Measurements from ENCODE around the gene C16orf95. TPM values are rescaled to one million over a fixed set of nuclear protein-coding genes. Genes with fewer than 3 reads are reported as not detected.
"Not testable (repeated sequence)": the region's sequence is repeated elsewhere in the genome, so short reads cannot be mapped to it uniquely, and the experiment has no call there.

C16orf95 gene
- total and polyA plus RNA-seq, 5 experiments from 2014 or later = 1.5 to 4.9 (median 2.6) TPM

DNA sequence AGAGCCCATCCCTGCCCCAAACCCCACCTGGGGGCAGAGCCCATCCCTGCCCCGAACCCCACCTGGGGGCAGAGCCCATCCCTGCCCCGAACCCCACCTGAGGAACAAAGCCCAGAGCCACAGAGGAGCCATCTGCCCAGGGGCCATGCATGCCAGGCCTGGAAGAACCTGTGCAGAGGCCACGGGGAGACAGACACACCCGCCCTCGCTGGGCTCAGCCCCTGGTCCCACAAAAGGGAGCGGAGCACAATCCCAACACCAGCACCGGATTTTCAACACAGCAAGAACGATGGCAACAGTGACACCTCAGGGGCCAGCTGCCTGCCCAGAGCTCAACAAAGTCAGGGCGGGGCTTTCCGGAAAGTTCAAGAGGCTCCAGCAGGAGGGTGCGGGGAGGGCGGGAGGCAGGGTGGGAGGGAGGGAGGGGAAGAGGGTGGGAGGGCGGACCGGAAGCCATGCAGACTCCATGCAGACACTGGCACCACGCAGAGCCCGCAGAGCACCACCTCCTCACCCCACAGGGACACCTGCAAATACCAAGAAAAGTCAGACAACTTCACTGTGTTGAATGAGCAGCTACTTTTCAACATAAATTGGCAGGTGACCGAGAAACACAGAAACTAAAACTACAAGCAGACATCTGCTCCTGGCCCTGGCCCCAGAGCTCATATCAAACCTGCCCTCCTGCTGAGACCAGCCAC, 27.9 kb upstream of the C16orf95 start:
- H3K27me3 Mint-ChIP-seq = no peaks in the 10 kb centered on the region
- DNase-seq = peak in 8 of 10 donors; percentile 27 to 75 (median 42)
- ATAC-seq = peak; percentile 85 to 89
- H3K4me1 Mint-ChIP-seq = peaks cover 20 to 54% (median 32%) of the 10 kb centered on the region in 4 donors
- peaks cover 0 to 59% (median 7%) of the 10 kb centered on the region in 3 donors for H3K36me3 Mint-ChIP-seq
- H3K27ac Mint-ChIP-seq = peak overlapping the region in 9 of 10 donors; percentile 63 to 98 (median 94)
- no peaks in the 10 kb centered on the region for H3K9me3 Mint-ChIP-seq
- POLR2A ChIA-PET = interaction anchor here (1.2 to 2.7 kb wide), 4 partner anchors 10 to 39 kb away, joined by 3 to 14 read pairs (median 6); partner anchors contain the start of genes C16orf95 and FBXO31
- H3K4me3 Mint-ChIP-seq = peak overlapping the region; percentile 64 to 83 (median 74)

DNA sequence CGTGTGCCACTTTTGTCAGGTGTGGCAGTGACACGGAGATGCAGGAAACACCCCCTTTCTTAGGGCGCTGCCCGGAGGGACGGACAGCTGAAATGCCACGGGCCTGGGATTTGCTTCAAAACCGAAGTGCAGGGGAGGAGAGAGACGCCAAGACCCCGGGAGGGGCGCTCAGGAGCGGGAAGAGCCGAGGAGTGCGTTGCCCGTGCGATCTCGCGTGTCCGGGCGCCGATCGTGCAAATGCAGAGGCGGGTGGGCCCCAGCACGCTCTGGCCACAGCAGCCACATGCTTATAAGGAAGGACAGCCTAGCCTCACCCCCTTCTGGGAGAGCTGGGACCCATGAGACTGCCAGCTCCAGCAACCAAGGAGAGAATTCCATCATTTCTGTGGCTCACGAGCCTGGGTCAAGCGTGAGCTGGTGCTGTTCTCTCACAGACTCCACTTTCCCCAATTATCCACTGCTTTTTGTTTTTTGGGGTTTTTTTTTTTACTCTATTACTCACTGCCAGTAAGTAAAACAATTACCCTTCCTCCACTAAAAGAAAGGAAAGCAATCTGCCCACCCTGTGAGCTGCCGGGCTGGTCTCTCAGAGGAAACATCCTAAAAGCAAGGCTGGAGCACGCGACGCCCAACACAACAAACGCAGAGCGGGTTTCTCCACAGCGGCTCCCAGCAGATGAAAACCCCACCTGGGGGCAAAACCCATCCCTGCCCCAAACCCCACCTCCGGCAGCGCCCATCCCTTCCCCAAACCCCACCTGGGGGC, 27.2 kb upstream of the C16orf95 start:
- DNase-seq (no peak), ATAC-seq (peak; percentile 7 to 17)
- H3K27me3 Mint-ChIP-seq = no peaks in the 10 kb centered on the region
- peaks cover 0 to 61% (median 7%) of the 10 kb centered on the region in 3 donors for H3K36me3 Mint-ChIP-seq
- no peaks in the 10 kb centered on the region for H3K9me3 Mint-ChIP-seq
- peak overlapping the region; percentile 19 to 95 (median 80) for H3K27ac Mint-ChIP-seq
- peaks cover 20 to 50% (median 31%) of the 10 kb centered on the region in 4 donors for H3K4me1 Mint-ChIP-seq
- POLR2A ChIA-PET = interaction anchor here (1.2 to 2.7 kb wide), 4 partner anchors 9 to 39 kb away, joined by 3 to 14 read pairs (median 6); partner anchors contain the start of genes C16orf95 and FBXO31
- peak overlapping the region in 9 of 10 donors; percentile 47 to 83 (median 69) for H3K4me3 Mint-ChIP-seq

DNA sequence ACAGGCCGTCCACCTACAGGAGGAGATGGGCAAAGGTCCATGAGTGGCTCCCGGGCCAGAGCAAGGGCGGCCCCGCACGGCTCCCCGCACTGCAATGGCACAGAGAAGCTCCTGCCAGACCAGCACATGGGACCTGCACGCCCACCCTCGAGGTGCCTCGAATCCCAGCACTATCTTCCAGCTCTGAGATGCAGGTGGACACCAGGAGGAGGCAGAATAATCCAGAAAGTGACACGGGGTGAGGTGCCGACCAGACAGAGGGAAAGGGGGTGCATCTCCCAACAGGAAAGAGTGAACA, 26.5 kb upstream of the C16orf95 start:
- DNase-seq (no peak), ATAC-seq (no peak)
- no peaks in the 10 kb centered on the region for H3K9me3 Mint-ChIP-seq
- H3K4me1 Mint-ChIP-seq = peaks cover 23 to 54% (median 35%) of the 10 kb centered on the region in 4 donors
- no peaks in the 10 kb centered on the region for H3K27me3 Mint-ChIP-seq
- peaks cover 4 to 61% (median 12%) of the 10 kb centered on the region in 3 donors for H3K36me3 Mint-ChIP-seq
- POLR2A ChIA-PET = interaction anchor here (1.5 to 2.7 kb wide), 3 partner anchors 8 to 40 kb away, joined by 5 to 14 read pairs (median 7); partner anchors contain the start of genes C16orf95 and FBXO31
- peak overlapping the region in 9 of 10 donors; percentile 38 to 78 (median 59) for H3K4me3 Mint-ChIP-seq
- H3K27ac Mint-ChIP-seq = peak overlapping the region in 7 of 10 donors; percentile 57 to 94 (median 78)

DNA sequence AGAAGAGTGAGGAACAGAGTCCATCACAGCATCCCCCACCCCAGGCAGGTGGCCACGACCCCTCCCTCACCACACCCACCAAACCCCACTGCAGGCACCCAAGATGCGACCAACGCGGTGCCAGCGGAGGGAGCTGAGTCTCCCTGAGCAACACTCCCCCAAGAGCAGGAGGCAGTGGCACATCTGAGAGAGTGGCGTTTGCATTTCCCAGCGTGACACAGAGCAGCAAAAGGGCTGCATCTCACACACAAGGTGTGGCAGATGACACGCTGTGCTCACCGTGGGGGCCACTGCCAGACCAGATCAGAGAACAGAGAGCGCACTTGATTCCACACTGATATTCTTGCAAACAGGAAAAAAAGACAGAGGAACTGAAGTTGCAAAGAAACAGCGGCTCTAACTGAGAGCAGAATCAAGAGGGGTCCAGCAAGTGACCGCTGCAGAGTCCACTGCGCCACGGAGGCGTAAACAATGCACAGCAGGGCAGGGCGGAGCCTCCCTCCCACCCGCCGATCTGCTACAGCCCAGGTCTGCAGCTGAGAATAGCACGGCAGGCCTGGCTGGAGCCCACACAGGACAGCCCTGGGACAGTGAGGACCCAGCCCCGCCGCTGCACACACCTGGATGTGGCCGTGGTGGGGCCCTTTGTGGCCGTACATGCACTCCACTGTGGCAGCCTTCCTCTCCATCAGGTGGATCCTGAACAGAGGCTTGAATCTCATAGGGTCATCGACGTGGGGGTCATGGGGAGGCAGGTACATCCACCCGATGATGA, 26.0 kb upstream of the C16orf95 start:
- DNase-seq (no peak), ATAC-seq (no peak)
- Mint-ChIP-seq H3K4me1 (peaks cover 23 to 52% (median 36%) of the 10 kb centered on the region in 4 donors), H3K9me3 (no peaks in the 10 kb centered on the region), H3K36me3 (peaks cover 5 to 61% (median 13%) of the 10 kb centered on the region in 3 donors), H3K27me3 (no peaks in the 10 kb centered on the region), H3K4me3 (peak overlapping the region in 7 of 10 donors; percentile 11 to 78 (median 59)), H3K27ac (peak overlapping the region in 9 of 10 donors; percentile 51 to 94 (median 83))
- POLR2A ChIA-PET = interaction anchor here (1.5 to 2.7 kb wide), 2 partner anchors 8 to 40 kb away, joined by 5 to 14 read pairs; partner anchors contain the start of gene FBXO31

DNA sequence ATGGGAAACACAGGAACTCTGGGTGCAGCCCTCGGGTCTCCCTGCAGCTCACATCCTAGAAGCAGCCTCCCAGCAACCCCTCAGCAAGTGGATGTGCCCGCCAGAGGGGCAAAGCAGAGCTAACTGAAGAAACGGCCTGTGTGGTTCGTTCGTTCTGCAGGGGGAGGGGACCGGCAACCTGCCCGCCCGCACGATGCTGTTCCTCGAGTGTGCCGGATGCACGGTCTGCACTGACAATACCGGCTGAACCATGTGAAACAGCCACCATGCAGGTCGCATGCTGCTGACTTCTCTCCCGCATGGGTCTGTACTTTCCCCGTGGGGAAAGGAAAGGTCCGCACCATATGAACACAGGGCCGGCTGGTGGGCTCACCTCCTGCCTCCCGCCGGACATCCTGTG, 25.3 kb upstream of the C16orf95 start:
- peaks cover 5 to 65% (median 13%) of the 10 kb centered on the region in 3 donors for H3K36me3 Mint-ChIP-seq

DNA sequence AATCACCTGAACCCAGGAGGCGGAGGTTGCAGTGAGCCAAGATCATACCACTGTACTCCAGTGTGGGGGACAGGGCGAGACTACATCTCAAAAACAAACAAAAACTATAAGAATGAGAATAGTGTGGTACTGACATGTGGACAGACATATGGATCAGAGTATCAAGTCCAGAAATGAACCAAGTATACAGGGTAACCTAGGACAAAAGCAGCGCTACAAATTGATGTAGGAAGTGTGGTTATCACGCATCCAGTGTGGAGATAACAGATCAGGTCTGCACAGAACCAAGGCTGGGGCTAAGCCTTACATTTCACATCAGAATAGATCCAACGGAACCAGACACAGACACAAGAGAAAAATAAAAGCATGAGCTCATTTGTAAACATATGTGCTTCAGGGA, 23.0 kb upstream of the C16orf95 start:
- no peak overlapping the region for H3K4me3 Mint-ChIP-seq
- peaks cover 21 to 66% (median 46%) of the 10 kb centered on the region in 4 donors for H3K4me1 Mint-ChIP-seq
- ATAC-seq (no peak), DNase-seq (no peak)
- peak overlapping the region in 1 of 10 donors; percentile 6 for H3K27ac Mint-ChIP-seq
- peaks cover 5 to 58% (median 11%) of the 10 kb centered on the region in 3 donors for H3K36me3 Mint-ChIP-seq
- H3K27me3 Mint-ChIP-seq = no peaks in the 10 kb centered on the region
- no peaks in the 10 kb centered on the region for H3K9me3 Mint-ChIP-seq
- POLR2A ChIA-PET = interaction anchor here (1.0 kb wide), 1 partner anchor 16 kb away, joined by 3 read pairs; no protein-coding TSS in a partner anchor

More for the DNA sequence above, 25.3 kb upstream of the C16orf95 start:
- POLR2A ChIA-PET = no interaction called here
- Mint-ChIP-seq H3K4me3 (no peak overlapping the region), H3K9me3 (no peaks in the 10 kb centered on the region), H3K27ac (peak overlapping the region in 1 of 10 donors; percentile 92), H3K4me1 (peaks cover 20 to 56% (median 39%) of the 10 kb centered on the region in 4 donors), H3K27me3 (no peaks in the 10 kb centered on the region)
- no peak for ATAC-seq
- DNase-seq = no peak

DNA sequence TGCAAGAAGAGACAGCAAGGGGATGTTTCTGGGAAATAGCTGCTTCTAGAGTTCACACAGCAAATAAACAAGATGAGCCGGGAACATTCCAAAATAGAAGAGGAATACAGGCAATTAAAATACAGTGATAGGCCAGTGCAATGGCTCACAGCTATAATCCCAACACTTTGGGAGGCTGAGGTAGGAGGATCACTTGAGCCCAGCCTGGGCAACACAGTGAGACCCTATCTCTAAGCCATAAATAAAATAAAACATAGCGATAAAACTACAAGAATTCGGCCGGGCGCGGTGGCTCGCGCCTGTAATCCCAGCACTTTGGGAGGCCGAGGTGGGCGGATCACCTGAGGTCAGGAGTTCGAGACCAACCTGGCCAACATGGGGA, 22.5 kb upstream of the C16orf95 start:
- H3K4me1 Mint-ChIP-seq = peaks cover 21 to 64% (median 45%) of the 10 kb centered on the region in 4 donors
- not testable (repeated sequence) for DNase-seq

DNA sequence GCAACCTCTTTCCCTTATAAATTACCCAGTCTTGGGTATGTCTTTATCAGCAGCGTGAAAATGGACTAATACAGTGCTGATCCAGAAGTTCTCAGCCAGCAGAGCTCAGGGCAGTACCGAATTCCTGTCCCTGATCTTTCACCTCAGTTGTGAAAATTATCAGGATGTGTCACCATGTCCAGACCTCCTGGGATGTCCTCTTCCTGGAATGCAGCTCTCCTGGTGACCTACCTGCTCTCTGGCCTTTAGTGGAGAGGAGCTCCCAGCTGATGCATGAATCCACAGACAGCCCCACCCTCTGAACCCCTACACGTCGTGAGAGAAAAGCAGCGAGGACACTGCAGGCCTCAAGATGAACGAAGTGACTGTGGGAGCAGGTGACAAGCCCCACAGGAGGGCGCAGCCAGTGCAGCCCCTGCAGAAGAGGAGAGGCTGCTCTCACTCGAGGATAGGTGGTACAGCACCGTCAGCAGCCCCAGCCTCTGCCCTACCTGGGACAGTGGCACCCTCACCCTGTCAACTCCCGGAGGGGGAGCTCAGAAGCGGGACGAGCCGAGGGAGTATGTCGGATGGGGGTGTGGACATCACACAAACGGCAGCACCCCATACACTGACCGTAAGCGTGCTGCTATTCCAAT, 22.0 kb upstream of the C16orf95 start:
- no peak for ATAC-seq
- no peaks in the 10 kb centered on the region for H3K9me3 Mint-ChIP-seq
- POLR2A ChIA-PET = interaction anchor here (0.6 kb wide), 1 partner anchor 628 kb away, joined by 4 read pairs; no protein-coding TSS in a partner anchor
- DNase-seq = no peak
- no peak overlapping the region for H3K4me3 Mint-ChIP-seq
- peaks cover 5 to 59% (median 12%) of the 10 kb centered on the region in 3 donors for H3K36me3 Mint-ChIP-seq
- H3K27me3 Mint-ChIP-seq = no peaks in the 10 kb centered on the region
- peak overlapping the region in 5 of 10 donors; percentile 25 to 71 (median 54) for H3K27ac Mint-ChIP-seq
- peaks cover 21 to 58% (median 41%) of the 10 kb centered on the region in 4 donors for H3K4me1 Mint-ChIP-seq

More for the DNA sequence above, 22.5 kb upstream of the C16orf95 start:
- POLR2A ChIA-PET = interaction anchor here (1.0 kb wide), 1 partner anchor 16 kb away, joined by 3 read pairs; no protein-coding TSS in a partner anchor
- H3K4me3 Mint-ChIP-seq, ATAC-seq, H3K9me3 Mint-ChIP-seq, H3K27me3 Mint-ChIP-seq: not testable (repeated sequence)
- peak overlapping the region in 1 of 10 donors; percentile 55 for H3K27ac Mint-ChIP-seq
- peaks cover 5 to 59% (median 11%) of the 10 kb centered on the region in 3 donors for H3K36me3 Mint-ChIP-seq

DNA sequence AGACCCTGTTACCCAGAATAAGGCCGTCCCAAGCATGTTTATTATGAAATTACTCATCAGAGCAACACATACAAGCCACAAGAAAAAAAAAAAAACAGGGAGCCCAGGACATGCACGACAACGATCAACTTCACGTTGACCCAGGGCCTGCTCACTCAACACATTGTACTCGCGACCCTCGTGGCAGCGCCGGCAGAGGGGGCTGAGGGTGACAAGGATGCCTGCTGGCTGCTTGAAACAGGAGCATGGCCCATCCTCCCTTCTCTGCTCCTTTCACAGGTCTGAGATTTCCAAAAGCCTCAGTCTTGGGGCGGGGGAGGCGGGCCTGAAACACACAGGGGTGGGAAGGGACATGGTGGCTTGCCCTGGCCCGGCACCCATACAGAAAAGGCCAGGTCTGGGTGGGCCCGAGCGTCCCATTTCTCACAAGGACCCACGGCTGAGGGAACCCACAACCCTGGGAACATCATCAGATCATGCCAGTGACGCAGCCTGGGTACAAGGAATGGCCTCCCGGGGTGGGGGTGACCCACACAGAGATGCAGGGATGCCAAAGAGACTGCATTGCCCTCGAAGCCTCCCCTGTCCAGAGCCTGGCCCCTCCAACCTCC, 21.1 kb upstream of the C16orf95 start:
- H3K4me1 Mint-ChIP-seq = peaks cover 15 to 49% (median 34%) of the 10 kb centered on the region in 4 donors
- peaks cover 5 to 56% (median 13%) of the 10 kb centered on the region in 3 donors for H3K36me3 Mint-ChIP-seq
- H3K27me3 Mint-ChIP-seq = no peaks in the 10 kb centered on the region
- DNase-seq (no peak), ATAC-seq (no peak)
- POLR2A ChIA-PET = interaction anchor here (0.6 kb wide), 1 partner anchor 629 kb away, joined by 4 read pairs; no protein-coding TSS in a partner anchor
- H3K4me3 Mint-ChIP-seq = no peak overlapping the region
- H3K27ac Mint-ChIP-seq = peak overlapping the region in 5 of 10 donors; percentile 25 to 83 (median 66)
- no peaks in the 10 kb centered on the region for H3K9me3 Mint-ChIP-seq

DNA sequence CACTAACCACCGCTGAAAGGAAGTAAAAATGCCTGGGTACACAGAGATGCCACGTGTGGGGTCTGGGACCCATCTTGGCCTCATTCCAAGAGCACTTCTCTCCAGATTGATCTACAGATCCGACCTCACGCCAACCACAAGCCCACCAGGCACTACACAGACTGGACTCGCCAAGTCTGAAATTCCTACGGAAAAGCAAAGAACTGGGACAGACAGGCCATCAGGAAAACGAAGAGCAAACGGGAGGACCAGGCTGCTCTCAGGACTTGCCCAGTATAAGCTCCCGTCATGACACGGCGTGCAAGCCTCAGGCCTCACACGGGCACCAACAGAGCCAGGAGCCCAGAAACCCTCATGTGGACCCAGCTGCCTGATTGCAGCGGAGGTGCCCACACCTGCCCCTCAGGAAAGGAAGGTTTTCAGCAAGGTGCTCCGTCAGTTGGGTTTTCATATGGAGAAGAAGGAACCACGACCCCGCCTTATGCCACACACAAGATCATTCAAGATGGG, 20.1 kb upstream of the C16orf95 start:
- H3K9me3 Mint-ChIP-seq = no peaks in the 10 kb centered on the region
- H3K4me1 Mint-ChIP-seq = peaks cover 13 to 44% (median 30%) of the 10 kb centered on the region in 4 donors
- H3K36me3 Mint-ChIP-seq = peaks cover 5 to 57% (median 11%) of the 10 kb centered on the region in 3 donors
- ATAC-seq = no peak
- POLR2A ChIA-PET = no interaction called here
- H3K27me3 Mint-ChIP-seq = no peaks in the 10 kb centered on the region
- H3K27ac Mint-ChIP-seq = peak overlapping the region; percentile 58 to 93 (median 78)
- H3K4me3 Mint-ChIP-seq = peak overlapping the region in 7 of 10 donors; percentile 6 to 72 (median 37)
- no peak for DNase-seq
